IMR-90 (cell line): ENCODE results near the gene TRABD. TPM values are rescaled to one million over a fixed set of nuclear protein-coding genes. Genes with fewer than 3 reads are reported as not detected.

Experiments used
- ATAC-seq: fragments of 200-7000 bp; cut with Tn5 transposase; 2 replicates; pipeline ENCODE4 v1.9.1; 2020; ENCODE audit warnings: low read depth, mild to moderate bottlenecking, moderate library complexity
- BruUV-seq: library from RNA; stranded (reverse); fragments of 400-500 nt; replicated peaks from 2 replicates; lab custom pipeline; 2021; lab: Mats Ljungman, UMichigan
- CTCF ChIA-PET: fragments of 300-600 bp; formaldehyde crosslinking; extraction: SDS; loops from one replicate; lab custom pipeline; 2021; ENCODE audit warnings: antibody characterized with exemption; lab: Yijun Ruan, JAX
- POLR2A ChIA-PET: fragments of 300-600 bp; sonication (Branson Sonifier 250); formaldehyde crosslinking; loops from one replicate; lab custom pipeline; 2022; ENCODE audit warnings: antibody characterized with exemption; ENCODE audit not compliant: unreplicated experiment; lab: Charles Lee
- DNase-seq: peaks from one replicate; pipeline ENCODE4 v3.0.0; 2013
- H2AFZ ChIP-seq: replicated peaks from 2 replicates; pipeline ENCODE3; 2013; ENCODE audit warnings: low read length, mild to moderate bottlenecking; ENCODE audit not compliant: poor library complexity
- H2AK5ac ChIP-seq: 2 replicates; pipeline ENCODE4 v1.6.1; 2013; ENCODE audit warnings: low read depth, low read length, inconsistent platforms
- H2AK9ac ChIP-seq: replicated peaks from 2 replicates; pipeline ENCODE3; 2013; ENCODE audit warnings: mild to moderate bottlenecking, low read depth, low read length, moderate library complexity; ENCODE audit not compliant: poor library complexity
- H2BK120ac ChIP-seq: 2 replicates; pipeline ENCODE4 v1.6.1; 2013; ENCODE audit warnings: low read depth, low read length, inconsistent platforms
- H2BK15ac ChIP-seq: 3 replicates; pipeline ENCODE4 v1.6.1; 2013; ENCODE audit warnings: low read depth, low read length, inconsistent platforms
- H2BK20ac ChIP-seq: 2 replicates; pipeline ENCODE4 v1.6.1; 2013; ENCODE audit warnings: low read depth, mild to moderate bottlenecking, inconsistent platforms, low read length, moderate library complexity
- H2BK5ac ChIP-seq: 2 replicates; pipeline ENCODE4 v1.6.1; 2013; ENCODE audit warnings: mild to moderate bottlenecking, low read depth, low read length, inconsistent platforms; ENCODE audit not compliant: poor library complexity, severe bottlenecking
- H3K14ac ChIP-seq: replicated peaks from 2 replicates; pipeline ENCODE4 v1.6.1; 2013; ENCODE audit warnings: low read depth, low read length, inconsistent platforms
- H3K18ac ChIP-seq: 2 replicates; pipeline ENCODE4 v1.6.1; 2013; ENCODE audit warnings: low read depth, low read length, control low read depth
- H3K23ac ChIP-seq: 2 replicates; pipeline ENCODE4 v1.6.1; 2013; ENCODE audit warnings: low read depth, low read length, inconsistent platforms
- H3K27ac ChIP-seq: 2 replicates; pipeline ENCODE4 v1.5.1; 2013; ENCODE audit warnings: mild to moderate bottlenecking, control low read depth, low read length; ENCODE audit not compliant: insufficient read depth
- H3K27me3 ChIP-seq: 2 replicates; pipeline ENCODE4 v1.6.1; 2013; ENCODE audit warnings: low read length; ENCODE audit not compliant: control insufficient read depth, insufficient read depth
- H3K36me3 ChIP-seq: 2 replicates; pipeline ENCODE4 v1.6.1; 2013; ENCODE audit warnings: low read length, mixed read lengths; ENCODE audit not compliant: control insufficient read depth, insufficient read depth
- H3K4ac ChIP-seq: 2 replicates; pipeline ENCODE4 v1.6.1; 2013; ENCODE audit warnings: low read depth, low read length, inconsistent platforms
- H3K4me1 ChIP-seq: 2 replicates; pipeline ENCODE4 v1.6.1; 2013; ENCODE audit warnings: low read length, mixed read lengths; ENCODE audit not compliant: control insufficient read depth, insufficient read depth
- H3K4me2 ChIP-seq: 2 replicates; pipeline ENCODE4 v1.6.1; 2013; ENCODE audit warnings: low read depth, mild to moderate bottlenecking, control low read depth, low read length, moderate library complexity
- H3K4me3 ChIP-seq: 2 replicates; pipeline ENCODE4 v1.5.1; 2013; ENCODE audit warnings: low read depth, mild to moderate bottlenecking, control low read depth, low read length, moderate library complexity; ENCODE audit not compliant: insufficient read depth
- H3K56ac ChIP-seq: 2 replicates; pipeline ENCODE4 v1.6.1; 2013; ENCODE audit warnings: low read length, inconsistent platforms; ENCODE audit not compliant: insufficient read depth; ENCODE audit errors: extremely low read depth
- H3K79me1 ChIP-seq, 2 experiments: 2 replicates each; pipeline ENCODE4 v1.6.1; 2013; ENCODE audit warnings: low read length in 2 of 2, inconsistent platforms in 1 of 2, low read depth in 1 of 2
- H3K9ac ChIP-seq: 2 replicates; pipeline ENCODE4 v1.6.1; 2013; ENCODE audit warnings: low read depth, low read length, control low read depth
- H3K9me1 ChIP-seq: 2 replicates; pipeline ENCODE4 v1.6.1; 2013; ENCODE audit warnings: low read length, inconsistent platforms; ENCODE audit not compliant: insufficient read depth
- H3K9me3 ChIP-seq: 2 replicates; pipeline ENCODE4 v1.6.1; 2013; ENCODE audit warnings: low read length; ENCODE audit not compliant: control insufficient read depth, insufficient read depth
- H4K20me1 ChIP-seq: 2 replicates; pipeline ENCODE4 v1.6.1; 2013; ENCODE audit warnings: low read length, inconsistent platforms; ENCODE audit not compliant: insufficient read depth
- H4K5ac ChIP-seq: 2 replicates; pipeline ENCODE4 v1.6.1; 2013; ENCODE audit warnings: mild to moderate bottlenecking, low read depth, low read length, control low read depth
- H4K8ac ChIP-seq, 2 experiments: 2 replicates each; pipeline ENCODE4 v1.6.1; 2013; ENCODE audit warnings: low read depth in 2 of 2, low read length in 2 of 2, control low read depth in 1 of 2, inconsistent platforms in 1 of 2
- H4K91ac ChIP-seq: 2 replicates; pipeline ENCODE4 v1.6.1; 2013; ENCODE audit warnings: low read depth, low read length, inconsistent platforms; ENCODE audit not compliant: insufficient read depth
- BHLHE40 ChIP-seq: fragments of 150-350 bp; IDR thresholded peaks from 2 replicates; pipeline ENCODE4 v1.6.1; 2016; ENCODE audit warnings: mild to moderate bottlenecking, low read depth, low read length
- CEBPB ChIP-seq: IDR thresholded peaks from 2 replicates; pipeline ENCODE4 v1.6.1; 2012; ENCODE audit warnings: low read depth, low read length, improper control_type of control experiment
- MAZ ChIP-seq: IDR thresholded peaks from 2 replicates; pipeline ENCODE4 v1.6.1; 2012; ENCODE audit warnings: low read depth, mild to moderate bottlenecking, low read length, improper control_type of control experiment, moderate library complexity, borderline replicate concordance
- MXI1 ChIP-seq: IDR thresholded peaks from 2 replicates; pipeline ENCODE4 v1.6.1; 2012; ENCODE audit warnings: low read depth, mild to moderate bottlenecking, low read length, moderate library complexity, borderline replicate concordance
- POLR2A ChIP-seq: IDR thresholded peaks from 2 replicates; pipeline ENCODE4 v1.6.1; 2012; ENCODE audit warnings: mild to moderate bottlenecking, low read depth, low read length
- RAD21 ChIP-seq: IDR thresholded peaks from 2 replicates; pipeline ENCODE4 v1.6.1; 2012; ENCODE audit warnings: low read length, improper control_type of control experiment
- RCOR1 ChIP-seq: IDR thresholded peaks from 2 replicates; pipeline ENCODE4 v1.6.1; 2012; ENCODE audit warnings: mild to moderate bottlenecking, low read length, improper control_type of control experiment; ENCODE audit not compliant: insufficient replicate concordance
- RFX5 ChIP-seq: IDR thresholded peaks from 2 replicates; pipeline ENCODE4 v1.8.0; 2012; ENCODE audit warnings: low read depth, mild to moderate bottlenecking, low read length, moderate library complexity
- WGBS, 2 experiments: methylation state at CpG; one replicate each; pipeline versions ENCODE4 v1.1.5 to v1.1.7; 2013; ENCODE audit warnings: missing lambda C conversion rate in 2 of 2; ENCODE audit not compliant: insufficient read length in 1 of 2; ENCODE audit errors: extremely low coverage in 2 of 2; 5-methylcytosine and 5-hydroxymethylcytosine counted together
- dilution Hi-C: fragments of 300-500 bp; cut with HindIII; formaldehyde crosslinking; loops from one replicate; pipeline ENCODE4 v1.14.3; 2018; ENCODE audit warnings: low sequenced_read_pairs; ENCODE audit not compliant: unreplicated experiment
- in situ Hi-C: fragments of 300-500 bp; cut with MboI; formaldehyde crosslinking; loops from 3 replicates; pipeline ENCODE4 v1.14.3; 2019; ENCODE audit warnings: low sequenced_read_pairs, inconsistent platforms, mixed read lengths
- intact Hi-C: fragments of 100-400 bp; cut with micrococcal nuclease; formaldehyde crosslinking; loops from 2 replicates; pipeline ENCODE4 v1.10.0; 2022
- polyA plus RNA-seq, 3 experiments: library from polyadenylated mRNA; depleted of rRNA; stranded (reverse); fragments of >200 nt; gene quantifications; 2 replicates each; pipeline ENCODE4 v1.2.3, GENCODE V29; 2012; ENCODE audit warnings: low replicate concordance in 1 of 3
- total RNA-seq: library from RNA; depleted of rRNA; stranded (reverse); fragments of >200 nt; gene quantifications from 2 replicates; pipeline ENCODE4 v1.2.3, GENCODE V29; 2012
- TF ChIP-seq, protein P1 (sequence below): fragments of 150-350 bp; IDR thresholded peaks from 2 replicates; pipeline ENCODE4 v1.6.1; 2016; ENCODE audit warnings: low read depth, mild to moderate bottlenecking, low read length, moderate library complexity, borderline replicate concordance
- TF ChIP-seq, protein P2 (sequence below): conservative IDR thresholded peaks from 2 replicates; pipeline ENCODE4 v1.5.1; 2012; ENCODE audit warnings: mild to moderate bottlenecking, low read depth, low read length, improper control_type of control experiment

The TRABD gene
- total and polyA plus RNA-seq, 2 of the 4 experiments (the other 2 are of a cell fraction): 13.4 to 42.7 TPM

DNA sequence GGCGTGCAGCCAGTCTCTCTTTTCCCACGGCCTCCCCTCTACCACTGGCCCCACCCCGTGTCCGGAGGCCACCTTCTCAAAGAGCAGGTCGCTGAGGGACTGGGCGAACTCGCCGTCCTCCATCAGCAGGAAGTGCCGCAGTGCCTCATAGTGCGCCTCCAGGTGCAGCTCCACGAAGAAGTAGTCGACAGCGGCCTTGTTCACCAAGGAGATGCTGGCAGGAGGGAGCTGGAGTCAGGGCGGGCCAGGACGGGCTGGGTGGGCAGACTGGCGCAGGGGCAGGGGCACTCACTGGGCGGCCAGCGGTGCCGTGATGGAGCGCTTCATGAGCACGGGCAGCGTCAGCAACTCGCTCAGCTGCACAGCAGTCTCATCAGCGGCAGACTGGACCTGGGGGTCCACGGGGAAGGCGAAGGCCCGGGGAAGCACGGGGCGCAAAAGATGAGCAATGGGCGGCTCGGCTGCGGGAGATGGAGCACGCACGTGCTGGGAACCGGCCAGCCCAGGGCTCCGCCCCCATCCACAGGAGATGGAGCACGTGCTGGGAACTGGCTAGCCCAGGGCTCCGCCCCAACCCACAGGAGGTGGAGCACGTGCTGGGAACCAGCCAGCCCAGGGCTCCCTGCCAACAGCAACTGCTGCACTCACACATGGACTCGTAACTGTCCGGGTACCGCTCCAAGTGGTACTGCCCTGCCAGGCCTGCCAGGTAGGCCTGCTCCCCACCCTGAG, 33.4 kb downstream of the TRABD start (continued):
- TF ChIP-seq RFX5: no peak

DNA sequence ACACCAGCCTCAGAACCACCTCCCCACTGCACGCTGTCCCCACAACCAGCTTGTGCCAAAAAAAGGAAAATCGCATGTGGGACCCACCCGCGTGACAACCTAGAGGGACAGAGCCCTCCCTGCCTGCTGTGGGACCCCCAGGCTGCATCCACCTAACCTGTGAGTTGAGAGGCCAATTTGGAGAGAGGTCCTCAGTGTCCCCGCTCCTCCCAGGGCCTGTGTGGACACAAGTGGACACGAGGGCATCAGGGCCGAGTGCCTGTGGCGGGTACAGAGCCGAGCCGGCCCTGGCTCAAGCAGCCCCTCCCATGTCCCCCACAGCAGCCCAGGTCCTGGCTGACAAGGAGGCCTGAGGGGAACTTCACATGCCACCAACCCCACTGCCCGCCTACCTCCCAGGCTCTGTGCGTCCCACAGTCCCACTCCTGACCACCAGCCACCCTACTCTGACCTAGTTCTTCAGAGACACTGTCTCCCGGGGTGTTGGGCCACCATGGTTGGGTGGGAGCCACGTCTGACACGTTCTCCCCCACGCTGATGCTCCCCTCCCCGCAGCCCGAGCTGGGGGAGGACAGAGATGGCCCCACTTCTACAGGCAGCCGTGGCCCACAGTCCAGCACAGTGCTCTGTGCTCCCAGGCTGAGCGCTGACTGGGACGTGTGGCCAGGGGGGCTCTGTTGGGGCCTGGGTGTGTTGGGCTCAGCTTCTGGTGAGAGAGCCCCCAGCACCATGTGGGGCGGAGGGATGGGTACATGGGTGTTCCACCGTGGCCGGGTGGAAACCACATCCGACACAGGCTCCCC, 34.3 kb downstream of the TRABD start:
- H3K27ac ChIP-seq: no peak overlapping the region
- intact Hi-C loops (no loop called here), in situ Hi-C loops (loop anchor here (25.0 kb wide), 1 partner anchor 408 kb away; no protein-coding TSS in a partner anchor), dilution Hi-C loops (no loop called here)
- peaks cover 3% of the 10 kb centered on the region; the same call in 1 of the 2 replicates for H3K9me1 ChIP-seq
- H2AFZ ChIP-seq: peak overlapping the region; percentile 13
- H3K4me2 ChIP-seq: no peak overlapping the region
- no peak overlapping the region for H3K56ac ChIP-seq
- H2BK5ac ChIP-seq: no peak overlapping the region
- H3K14ac ChIP-seq: no peak overlapping the region
- no peak overlapping the region for H3K4me3 ChIP-seq
- H4K5ac ChIP-seq: no peak overlapping the region
- H4K8ac ChIP-seq: no peak overlapping the region
- H3K79me1 ChIP-seq: peaks cover 13 to 17% of the 10 kb centered on the region in 2 experiments
- no peaks in the 10 kb centered on the region for H3K4me1 ChIP-seq
- no peak for ATAC-seq
- H4K91ac ChIP-seq: no peak overlapping the region
- no TSS peak for BruUV-seq
- H3K18ac ChIP-seq: no peak overlapping the region
- 92% methylated on average over 12 of the region's 25 CpGs; no CpG with 5 or more reads in 1 of the 2 experiments for WGBS, 2 experiments
- H2BK15ac ChIP-seq: no peak overlapping the region
- H3K9me3 ChIP-seq: no peaks in the 10 kb centered on the region
- peaks cover 79% of the 10 kb centered on the region for H3K36me3 ChIP-seq
- CTCF ChIA-PET: no interaction called here
- H2AK9ac ChIP-seq: peak overlapping the region; percentile 24
- H2BK120ac ChIP-seq: no peak overlapping the region
- no peaks in the 10 kb centered on the region for H3K27me3 ChIP-seq
- no peak overlapping the region for H3K9ac ChIP-seq
- no peak overlapping the region for H3K23ac ChIP-seq
- H3K4ac ChIP-seq: no peak overlapping the region
- H2AK5ac ChIP-seq: no peak overlapping the region
- DNase-seq: no peak
- no peak overlapping the region for H2BK20ac ChIP-seq
- POLR2A ChIA-PET: no interaction called here
- H4K20me1 ChIP-seq: peaks cover 34% of the 10 kb centered on the region
- TF ChIP-seq POLR2A: no peak
- no peak for TF ChIP-seq RAD21
- TF ChIP-seq MAZ: no peak
- TF ChIP-seq RCOR1: no peak
- TF ChIP-seq BHLHE40: no peak
- TF ChIP-seq, protein P1, sequence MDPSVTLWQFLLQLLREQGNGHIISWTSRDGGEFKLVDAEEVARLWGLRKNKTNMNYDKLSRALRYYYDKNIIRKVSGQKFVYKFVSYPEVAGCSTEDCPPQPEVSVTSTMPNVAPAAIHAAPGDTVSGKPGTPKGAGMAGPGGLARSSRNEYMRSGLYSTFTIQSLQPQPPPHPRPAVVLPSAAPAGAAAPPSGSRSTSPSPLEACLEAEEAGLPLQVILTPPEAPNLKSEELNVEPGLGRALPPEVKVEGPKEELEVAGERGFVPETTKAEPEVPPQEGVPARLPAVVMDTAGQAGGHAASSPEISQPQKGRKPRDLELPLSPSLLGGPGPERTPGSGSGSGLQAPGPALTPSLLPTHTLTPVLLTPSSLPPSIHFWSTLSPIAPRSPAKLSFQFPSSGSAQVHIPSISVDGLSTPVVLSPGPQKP: no peak
- TF ChIP-seq MXI1: no peak
- no peak for TF ChIP-seq RFX5
- TF ChIP-seq, protein P2, sequence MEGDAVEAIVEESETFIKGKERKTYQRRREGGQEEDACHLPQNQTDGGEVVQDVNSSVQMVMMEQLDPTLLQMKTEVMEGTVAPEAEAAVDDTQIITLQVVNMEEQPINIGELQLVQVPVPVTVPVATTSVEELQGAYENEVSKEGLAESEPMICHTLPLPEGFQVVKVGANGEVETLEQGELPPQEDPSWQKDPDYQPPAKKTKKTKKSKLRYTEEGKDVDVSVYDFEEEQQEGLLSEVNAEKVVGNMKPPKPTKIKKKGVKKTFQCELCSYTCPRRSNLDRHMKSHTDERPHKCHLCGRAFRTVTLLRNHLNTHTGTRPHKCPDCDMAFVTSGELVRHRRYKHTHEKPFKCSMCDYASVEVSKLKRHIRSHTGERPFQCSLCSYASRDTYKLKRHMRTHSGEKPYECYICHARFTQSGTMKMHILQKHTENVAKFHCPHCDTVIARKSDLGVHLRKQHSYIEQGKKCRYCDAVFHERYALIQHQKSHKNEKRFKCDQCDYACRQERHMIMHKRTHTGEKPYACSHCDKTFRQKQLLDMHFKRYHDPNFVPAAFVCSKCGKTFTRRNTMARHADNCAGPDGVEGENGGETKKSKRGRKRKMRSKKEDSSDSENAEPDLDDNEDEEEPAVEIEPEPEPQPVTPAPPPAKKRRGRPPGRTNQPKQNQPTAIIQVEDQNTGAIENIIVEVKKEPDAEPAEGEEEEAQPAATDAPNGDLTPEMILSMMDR: no peak
- no peak for TF ChIP-seq CEBPB
